ENCODE data around the gene APBB2. TPM values are rescaled to one million over a fixed set of nuclear protein-coding genes. Genes with fewer than 3 reads are reported as not detected.

Gene APBB2
- total and polyA plus RNA-seq, 8 donors: 4.7 to 55.4 (median 23.1) TPM

GRCh38 chr4:41076481-41076880, 137.9 kb downstream of the APBB2 start:
- no peak for DNase-seq
- Histone ChIP-seq H3K9me3 (no peaks in the 10 kb centered on the region), H3K36me3 (no peaks in the 10 kb centered on the region), H3K27me3 (no peaks in the 10 kb centered on the region), H3K4me1 (peaks cover 0 to 28% (median 16%) of the 10 kb centered on the region in 4 donors), H3K4me3 (no peak overlapping the region), H3K27ac (no peak overlapping the region)
- intact Hi-C loops (cut with DNase I; ENCODE audit: low total_unique reads): no loop called here
- TF ChIP-seq EP300 (IDR thresholded peaks at IDR 0.05) (no peak), CTCF (IDR thresholded peaks at IDR 0.05) (no peak), POLR2A (IDR thresholded peaks at IDR 0.05) (no peak), POLR2AphosphoS5 (IDR thresholded peaks at IDR 0.05) (no peak)
- 92 to 100% (median 93%) methylated on average over 1 of the region's 1 CpG for WGBS, 5 donors

- Histone ChIP-seq H3K4me3 (no peak overlapping the region), H3K27me3 (no peaks in the 10 kb centered on the region), H3K27ac (no peak overlapping the region), H3K4me1 (peaks cover 7 to 46% (median 27%) of the 10 kb centered on the region in 4 donors), H3K36me3 (no peaks in the 10 kb centered on the region), H3K9me3 (no peaks in the 10 kb centered on the region)
- TF ChIP-seq POLR2AphosphoS5 (IDR thresholded peaks at IDR 0.05): no peak
- intact Hi-C loops (cut with DNase I; ENCODE audit: low total_unique reads): no loop called here
- 77 to 90% (median 87%) methylated on average over 3 of the region's 3 CpGs for WGBS, 5 donors
- DNase-seq: no peak
These were observed 140.1 kb downstream of the APBB2 start for GRCh38 chr4:41074215-41074614.

GRCh38 chr4:41072021-41072777, 142.1 kb downstream of the APBB2 start:
- H3K27ac ChIP-seq: peak overlapping the region in 1 of 5 donors; percentile 13
- H3K9me3 ChIP-seq: no peaks in the 10 kb centered on the region
- H3K4me1 ChIP-seq: peaks cover 7 to 39% (median 25%) of the 10 kb centered on the region in 4 donors
- TF ChIP-seq POLR2A (IDR thresholded peaks at IDR 0.05): no peak
- TF ChIP-seq CTCF (IDR thresholded peaks at IDR 0.05): no peak
- no peak for TF ChIP-seq EP300 (IDR thresholded peaks at IDR 0.05)
- no peak for TF ChIP-seq POLR2AphosphoS5 (IDR thresholded peaks at IDR 0.05)
- H3K27me3 ChIP-seq: no peaks in the 10 kb centered on the region
- H3K36me3 ChIP-seq: no peaks in the 10 kb centered on the region
- no peak overlapping the region for H3K4me3 ChIP-seq
- WGBS, 5 donors: 74 to 81% (median 79%) methylated on average over 7 of the region's 7 CpGs
- DNase-seq: no peak
- intact Hi-C loops (cut with DNase I; ENCODE audit: low total_unique reads): no loop called here

GRCh38 chr4:41070516-41071281, 143.6 kb downstream of the APBB2 start:
- WGBS, 5 donors: 61 to 70% (median 68%) methylated on average over 10 of the region's 10 CpGs
- no peak overlapping the region for H3K4me3 ChIP-seq
- no peak for DNase-seq

More at GRCh38 chr4:41070516-41071281, 143.6 kb downstream of the APBB2 start:
- H3K27ac ChIP-seq: no peak overlapping the region
- no peaks in the 10 kb centered on the region for H3K36me3 ChIP-seq
- H3K9me3 ChIP-seq: no peaks in the 10 kb centered on the region
- peaks cover 7 to 35% (median 23%) of the 10 kb centered on the region in 4 donors for H3K4me1 ChIP-seq
- H3K27me3 ChIP-seq: no peaks in the 10 kb centered on the region
- intact Hi-C loops (cut with DNase I; ENCODE audit: low total_unique reads): no loop called here
- TF ChIP-seq EP300 (IDR thresholded peaks at IDR 0.05): no peak
- TF ChIP-seq CTCF (IDR thresholded peaks at IDR 0.05): no peak
- TF ChIP-seq POLR2AphosphoS5 (IDR thresholded peaks at IDR 0.05): no peak
- TF ChIP-seq POLR2A (IDR thresholded peaks at IDR 0.05): no peak
